Uterus (tissue), 2 donors: ENCODE data around the gene PLB1.

Source experiments
- POLR2A ChIP-seq, 2 donors: fragments of 450-650 bp; IDR thresholded peaks; one replicate each; pipeline ENCODE4 v1.6.1; 2016; ENCODE audit warnings: antibody characterized with exemption in 2 of 2, mild to moderate bottlenecking in 1 of 2, moderate library complexity in 1 of 2
- TF ChIP-seq, protein P1 (sequence below), 4 experiments: fragments of 200-600 bp in 2 of 4; fragments of 450-650 bp in 2 of 4; sonication (generic) in 2 of 4; IDR thresholded peaks; one replicate each; pipeline ENCODE4 v1.5.1; 2016 to 2019; ENCODE audit warnings: antibody characterized with exemption in 4 of 4, mild to moderate bottlenecking in 2 of 4, moderate library complexity in 1 of 4

GRCh38 chr2:28488858-28489575 lies 6.8 kb upstream of the PLB1 start:
- TF ChIP-seq, protein P1, sequence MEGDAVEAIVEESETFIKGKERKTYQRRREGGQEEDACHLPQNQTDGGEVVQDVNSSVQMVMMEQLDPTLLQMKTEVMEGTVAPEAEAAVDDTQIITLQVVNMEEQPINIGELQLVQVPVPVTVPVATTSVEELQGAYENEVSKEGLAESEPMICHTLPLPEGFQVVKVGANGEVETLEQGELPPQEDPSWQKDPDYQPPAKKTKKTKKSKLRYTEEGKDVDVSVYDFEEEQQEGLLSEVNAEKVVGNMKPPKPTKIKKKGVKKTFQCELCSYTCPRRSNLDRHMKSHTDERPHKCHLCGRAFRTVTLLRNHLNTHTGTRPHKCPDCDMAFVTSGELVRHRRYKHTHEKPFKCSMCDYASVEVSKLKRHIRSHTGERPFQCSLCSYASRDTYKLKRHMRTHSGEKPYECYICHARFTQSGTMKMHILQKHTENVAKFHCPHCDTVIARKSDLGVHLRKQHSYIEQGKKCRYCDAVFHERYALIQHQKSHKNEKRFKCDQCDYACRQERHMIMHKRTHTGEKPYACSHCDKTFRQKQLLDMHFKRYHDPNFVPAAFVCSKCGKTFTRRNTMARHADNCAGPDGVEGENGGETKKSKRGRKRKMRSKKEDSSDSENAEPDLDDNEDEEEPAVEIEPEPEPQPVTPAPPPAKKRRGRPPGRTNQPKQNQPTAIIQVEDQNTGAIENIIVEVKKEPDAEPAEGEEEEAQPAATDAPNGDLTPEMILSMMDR (IDR thresholded peaks at IDR 0.05): no peak
- TF ChIP-seq POLR2A (IDR thresholded peaks at IDR 0.05): no peak
